DOHH2 (cell line): ENCODE results near the gene NEURL1B.

Experiments used
- CTCF ChIP-seq: fragments of 200-600 bp; sonication (generic); IDR thresholded peaks from one replicate; pipeline ENCODE4 v1.5.1; 2014; ENCODE audit warnings: antibody characterized with exemption, mild to moderate bottlenecking, low read depth, low read length; ENCODE audit not compliant: poor library complexity, severe bottlenecking
- EZH2phosphoT487 ChIP-seq: fragments of 200-600 bp; sonication (generic); IDR thresholded peaks from 2 replicates; pipeline ENCODE4 v1.6.1; 2017; ENCODE audit warnings: borderline replicate concordance, mild to moderate bottlenecking, antibody characterized with exemption, low read length, moderate library complexity, mixed read lengths

- TF ChIP-seq CTCF (no peak), EZH2phosphoT487 (no peak)
Observed at GRCh38 chr5:172648013-172648381, 6.9 kb downstream of the NEURL1B start.
